ENCODE measurements around the gene RSU1.

Gene RSU1

DNA sequence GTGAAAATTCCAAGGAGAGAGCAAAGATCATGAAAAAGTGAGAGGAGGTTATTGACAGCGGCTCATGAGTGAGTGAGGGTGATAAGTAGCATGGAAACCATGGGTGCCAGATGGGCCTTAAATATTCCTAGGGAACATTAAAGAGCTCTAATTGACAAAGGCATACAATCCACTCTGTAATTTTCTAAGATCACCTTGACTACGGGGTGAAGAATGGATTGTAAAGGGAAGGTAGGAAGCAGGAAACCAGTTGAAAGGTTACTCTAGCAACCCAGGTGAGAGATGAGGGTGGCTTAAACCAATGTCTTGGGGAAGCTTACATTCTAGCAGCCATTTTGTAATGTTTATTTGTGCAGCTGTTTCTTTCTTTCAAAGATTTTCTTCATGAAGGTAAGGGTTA is 75.7 kb downstream of the RSU1 start:
- no peak for DNase-seq (ENCODE audit: low read depth in 2 of 2)

- no peak for DNase-seq (ENCODE audit: low read depth in 2 of 2)
Measured at GRCh38 chr10:16737420-16737819, 79.8 kb downstream of the RSU1 start.

DNA sequence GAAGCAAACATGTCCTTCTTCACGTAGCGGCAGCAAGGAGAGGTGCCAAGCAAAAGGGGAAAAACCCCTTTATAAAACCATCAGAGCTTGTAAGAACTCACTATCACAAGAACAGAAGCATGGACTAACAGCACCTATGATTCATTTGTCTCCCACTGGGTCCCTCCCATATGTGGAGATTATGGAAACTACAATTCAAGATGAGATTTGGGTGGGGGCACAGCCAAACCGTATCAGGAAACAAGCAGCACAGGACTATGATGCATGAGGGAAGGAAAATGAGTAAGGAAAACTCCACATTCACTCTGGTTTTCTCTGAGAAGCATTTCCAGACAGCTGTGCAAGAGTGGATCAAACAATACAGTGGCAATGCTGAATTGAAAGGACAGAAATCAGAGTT is 81.6 kb downstream of the RSU1 start:
- DNase-seq (ENCODE audit: low read depth in 2 of 2), result no peak

DNA sequence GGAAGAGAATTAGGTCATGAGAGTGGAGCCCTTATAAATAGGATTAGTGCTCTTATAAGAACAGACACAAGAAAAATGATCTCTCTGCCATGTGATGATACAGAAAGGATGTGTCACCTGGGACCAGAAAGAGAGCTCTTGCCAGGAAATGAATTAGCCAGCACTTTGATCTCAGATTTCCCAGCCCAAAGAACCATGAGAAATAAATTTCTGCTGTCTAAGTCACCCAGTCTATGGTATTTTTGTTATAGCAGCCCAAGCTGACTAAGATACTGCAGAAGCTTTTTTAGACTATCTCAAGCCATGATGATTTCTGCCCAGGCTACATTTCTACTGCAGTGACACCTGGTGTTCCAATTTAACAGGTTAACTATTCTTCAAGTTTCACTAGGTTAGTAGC is 84.8 kb downstream of the RSU1 start:
- DNase-seq (ENCODE audit: low read depth in 2 of 2), result no peak

DNA sequence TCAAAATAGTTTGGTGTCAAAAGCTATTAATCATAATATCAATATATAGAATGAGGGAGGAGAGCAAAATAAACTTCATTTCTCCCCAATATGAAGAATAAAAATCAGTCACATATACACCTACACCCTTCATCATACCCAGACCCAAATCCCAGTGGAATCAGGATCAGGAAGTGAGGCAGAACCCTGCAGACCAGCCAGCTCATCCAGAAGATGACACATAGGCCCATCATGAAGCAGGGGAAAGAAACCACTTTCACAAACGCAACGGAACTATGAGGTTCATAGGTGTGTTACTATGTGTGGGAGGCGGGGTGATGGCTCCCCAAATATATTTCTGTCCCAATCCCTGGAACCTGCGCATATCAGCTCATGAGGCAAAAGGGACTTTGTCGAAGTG is 89.0 kb downstream of the RSU1 start:
- DNase-seq (ENCODE audit: low read depth in 2 of 2), result no peak

GRCh38 chr10:16727666-16728065 is 89.6 kb downstream of the RSU1 start:
- no peak for DNase-seq (ENCODE audit: low read depth in 2 of 2)

- DNase-seq (ENCODE audit: low read depth in 2 of 2), result no peak
Measured at GRCh38 chr10:16724509-16724908, 92.7 kb downstream of the RSU1 start.

- no peak for DNase-seq (ENCODE audit: low read depth in 2 of 2)
Measured at GRCh38 chr10:16720812-16721211, 96.4 kb downstream of the RSU1 start.

- no peak for DNase-seq (ENCODE audit: low read depth in 2 of 2)
Measured at GRCh38 chr10:16717622-16718395, 99.4 kb downstream of the RSU1 start.

DNA sequence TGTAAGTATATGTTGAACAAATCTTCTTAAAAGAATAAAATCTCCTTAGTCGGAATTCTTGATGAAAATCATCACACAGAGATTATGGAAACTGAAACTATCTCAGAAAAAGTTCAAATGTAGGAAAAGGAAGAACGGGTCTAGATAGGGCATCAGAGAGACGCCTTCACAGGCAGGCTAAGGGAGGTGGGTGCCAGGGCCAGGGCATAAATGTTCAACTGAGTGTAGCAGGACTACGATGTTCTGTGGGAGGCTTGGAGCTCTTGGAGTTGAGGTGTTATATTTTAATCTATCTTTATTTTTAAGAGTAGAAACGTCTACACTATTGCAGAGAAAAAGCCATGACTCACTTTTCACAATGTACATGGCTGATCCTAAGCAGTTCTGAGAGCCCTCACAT is 101.2 kb downstream of the RSU1 start:
- DNase-seq (ENCODE audit: low read depth in 2 of 2), result no peak

DNA sequence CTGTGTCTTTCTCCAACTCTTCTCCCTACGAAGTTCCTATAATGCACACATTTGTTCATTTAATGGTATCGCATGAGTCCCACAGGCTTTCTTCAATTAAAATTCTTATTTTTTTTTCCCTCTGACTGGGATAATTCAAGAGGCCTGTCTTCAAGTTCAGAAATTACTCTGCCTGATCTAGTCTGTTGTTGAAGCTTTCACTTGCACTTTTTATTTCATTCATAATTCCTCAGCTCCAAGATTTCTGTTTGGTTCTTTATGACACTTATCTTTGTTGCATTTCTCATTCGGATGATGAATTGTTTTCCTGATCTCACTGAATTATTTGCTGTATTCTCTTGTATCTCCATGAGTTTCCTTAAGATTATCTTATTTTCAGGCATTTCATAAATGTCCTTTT is 103.9 kb downstream of the RSU1 start:
- DNase-seq (ENCODE audit: low read depth in 2 of 2), result no peak

DNA sequence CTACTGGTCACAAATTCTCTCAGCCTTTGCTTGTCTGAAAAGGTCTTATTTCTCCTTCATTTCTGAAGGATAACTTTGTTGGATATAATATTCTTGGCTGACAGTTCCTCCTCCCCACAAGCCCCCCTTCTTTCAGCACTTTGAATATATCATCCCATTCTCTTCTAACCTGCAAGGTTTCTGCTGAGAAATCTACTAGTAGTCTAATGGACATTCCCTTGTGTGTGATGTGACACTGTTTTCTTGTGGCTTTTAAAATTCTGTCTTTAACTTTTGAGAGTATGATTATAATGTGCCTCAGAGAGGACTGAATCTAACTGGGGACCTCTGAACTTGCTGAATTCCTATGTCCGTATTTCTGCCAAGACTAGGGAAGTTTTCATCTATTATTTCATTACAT is 104.3 kb downstream of the RSU1 start:
- no peak for DNase-seq (ENCODE audit: low read depth in 2 of 2)

DNA sequence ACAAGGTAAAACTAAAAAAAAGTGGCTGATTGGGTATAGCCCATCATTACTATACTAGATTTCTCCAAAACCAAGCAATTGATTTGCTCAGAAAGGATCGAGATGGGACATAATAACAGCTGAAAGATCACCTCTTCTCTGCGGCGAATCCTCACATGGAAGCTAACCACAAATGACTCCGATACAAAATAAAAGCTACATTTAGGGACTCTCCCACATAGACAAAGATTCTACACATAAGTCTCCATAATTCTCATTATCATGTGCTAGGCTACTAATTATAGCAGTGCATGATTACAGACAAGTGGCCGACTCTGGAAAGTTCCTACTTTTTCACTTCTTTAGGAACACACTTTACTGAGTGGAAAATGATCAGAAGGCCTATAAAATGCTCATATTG is 116.9 kb downstream of the RSU1 start:
- no peak for DNase-seq (ENCODE audit: low read depth in 2 of 2)

DNA sequence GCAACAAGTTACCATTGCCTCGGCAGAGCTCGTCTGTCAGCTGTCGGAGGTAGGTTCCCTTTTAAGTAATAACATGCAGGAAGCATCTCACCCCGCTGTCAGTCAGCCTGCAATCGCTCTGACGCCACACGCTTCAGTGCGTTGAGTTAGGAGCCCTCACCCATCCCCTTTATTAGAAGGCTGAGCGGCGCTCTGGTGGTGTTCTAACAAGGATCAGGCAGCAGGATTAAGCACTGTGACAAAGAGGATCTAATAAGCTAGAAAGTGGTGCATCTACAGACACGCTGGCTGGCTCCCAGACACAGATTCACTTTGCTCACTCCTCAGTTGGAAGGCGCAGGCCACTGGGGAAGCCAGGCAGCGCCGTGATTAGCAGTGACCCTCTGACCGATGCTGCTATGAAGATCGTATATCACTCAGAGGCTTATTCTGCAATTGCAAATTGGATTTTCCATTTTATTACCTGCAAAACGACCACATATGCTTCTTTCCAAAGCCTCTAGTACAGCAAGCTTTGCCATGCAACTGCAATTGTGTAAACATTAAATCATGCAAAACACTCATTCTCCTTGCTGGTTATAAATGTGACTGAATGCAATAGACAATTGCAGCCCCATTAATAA is 117.7 kb downstream of the RSU1 start:
- no peak for DNase-seq (ENCODE audit: low read depth in 2 of 2)

DNA sequence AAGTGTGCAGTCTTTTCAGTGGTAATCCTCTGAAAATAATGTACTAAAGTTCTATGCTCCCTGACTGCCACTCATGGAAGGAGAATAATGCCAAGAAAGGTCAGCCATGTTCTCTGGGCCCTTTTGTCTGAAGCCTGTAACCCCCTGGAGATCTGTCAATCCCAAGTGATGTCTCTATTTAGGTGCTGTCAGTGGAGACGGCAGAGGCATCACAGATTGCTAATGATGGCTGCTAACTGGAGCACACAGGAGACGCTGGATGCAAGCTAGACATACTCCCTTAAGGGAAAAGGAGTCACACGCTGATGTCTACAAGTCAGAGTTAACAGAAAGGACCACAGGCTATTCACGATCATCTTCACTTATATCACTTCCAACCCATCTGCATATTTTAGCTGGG is 118.8 kb downstream of the RSU1 start:
- DNase-seq (ENCODE audit: low read depth in 2 of 2), result no peak

DNA sequence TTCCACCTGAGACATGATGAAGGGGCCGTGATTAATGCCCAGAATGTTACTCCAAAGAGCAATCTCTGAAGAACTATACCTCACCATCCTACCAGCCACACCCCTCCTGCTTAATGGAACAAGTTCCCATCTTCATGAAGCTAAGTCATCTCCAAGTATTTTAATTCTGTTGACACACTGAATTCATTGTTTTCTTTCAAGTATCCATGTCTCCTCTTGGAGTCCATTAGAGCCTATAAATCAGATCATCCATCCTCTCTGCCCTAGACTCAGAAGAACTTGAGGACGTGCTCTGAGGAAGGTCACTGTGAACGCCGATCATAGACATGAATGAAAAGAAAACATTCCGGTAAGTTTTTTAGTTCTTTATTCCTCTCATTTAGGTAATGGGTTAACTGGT is 126.8 kb downstream of the RSU1 start:
- no peak for DNase-seq (ENCODE audit: low read depth in 2 of 2)

- no peak for DNase-seq (ENCODE audit: low read depth in 2 of 2)
Measured at GRCh38 chr10:16689696-16690095, 127.5 kb downstream of the RSU1 start.

DNA sequence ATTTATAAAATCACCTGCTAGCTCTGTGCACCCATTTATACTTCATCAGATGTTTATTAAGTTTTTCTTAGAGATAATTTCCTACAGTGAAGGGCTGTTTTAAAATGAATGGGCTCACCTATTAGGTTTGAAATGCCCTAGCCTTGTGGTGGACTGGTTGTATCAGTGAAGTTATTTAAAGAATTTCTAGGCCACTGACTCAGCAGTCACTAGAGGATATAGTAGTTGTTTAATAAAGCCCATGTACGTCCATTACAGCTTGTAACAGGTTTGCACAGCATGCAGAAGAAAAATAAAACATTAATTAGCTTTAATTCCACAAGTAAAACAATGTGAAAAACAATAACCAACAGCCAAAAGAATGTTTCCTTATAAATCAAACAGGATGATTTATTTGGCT is 128.0 kb downstream of the RSU1 start:
- DNase-seq (ENCODE audit: low read depth in 2 of 2), result no peak

DNA sequence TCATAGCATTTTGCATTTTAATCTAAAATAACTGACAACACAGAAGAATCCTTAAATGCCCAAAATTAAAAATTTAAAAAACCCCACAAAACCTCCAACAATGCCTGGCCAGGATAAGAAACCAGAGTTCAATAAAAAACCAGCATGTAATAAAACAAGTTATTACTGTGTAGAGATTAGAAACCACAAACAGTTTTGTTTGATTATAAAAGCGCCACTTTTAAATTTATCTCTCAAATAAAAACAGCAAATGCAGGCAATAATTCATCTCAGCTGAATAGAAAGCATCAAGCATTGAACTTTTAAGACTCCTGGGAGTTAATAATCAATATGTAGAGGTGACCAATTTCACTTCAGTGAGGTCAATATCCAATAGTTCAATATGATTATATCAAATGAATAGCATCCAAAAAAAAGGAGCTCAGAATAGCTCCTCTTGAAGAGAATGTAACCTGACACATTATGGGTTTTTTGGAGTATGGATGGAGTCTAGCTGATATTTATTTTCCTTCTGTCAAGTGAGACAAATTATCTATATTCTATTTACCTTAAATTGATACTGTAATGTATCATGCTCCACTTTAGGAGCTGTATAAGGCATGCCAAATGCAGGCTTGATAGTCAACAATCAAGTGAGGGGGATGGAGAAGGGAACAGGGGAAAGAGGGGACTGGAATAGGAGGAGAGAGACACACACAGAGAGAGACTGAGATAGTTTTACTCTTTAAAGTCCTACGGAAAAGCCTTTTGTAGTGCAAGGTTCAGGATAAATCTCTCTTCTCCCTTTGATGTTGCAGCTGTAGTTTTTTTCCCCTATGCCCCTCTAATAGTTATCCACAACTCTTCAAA is 130.9 kb downstream of the RSU1 start:
- DNase-seq (ENCODE audit: low read depth in 2 of 2), result no peak

GRCh38 chr10:16685551-16685950 is 131.7 kb downstream of the RSU1 start:
- no peak for DNase-seq (ENCODE audit: low read depth in 2 of 2)

DNA sequence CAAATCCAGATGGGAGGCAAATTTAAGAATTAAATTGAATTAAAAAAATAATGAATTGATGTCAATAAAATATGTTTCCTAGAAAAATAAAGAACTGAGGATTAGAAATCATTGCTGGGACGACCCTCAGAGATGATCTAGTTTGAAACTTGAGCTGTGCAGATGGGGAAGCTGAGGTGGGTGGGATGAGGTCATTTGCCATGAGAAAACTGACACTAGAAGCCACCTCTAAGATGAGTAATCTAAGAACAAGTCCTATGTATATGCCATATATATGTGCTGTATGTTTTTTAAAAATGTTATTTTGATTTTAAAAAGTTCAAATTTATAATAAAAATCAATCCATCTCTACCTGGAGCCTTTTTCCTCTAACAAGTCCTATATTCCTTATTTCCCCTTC is 135.7 kb downstream of the RSU1 start:
- no peak for DNase-seq (ENCODE audit: low read depth in 2 of 2)

DNA sequence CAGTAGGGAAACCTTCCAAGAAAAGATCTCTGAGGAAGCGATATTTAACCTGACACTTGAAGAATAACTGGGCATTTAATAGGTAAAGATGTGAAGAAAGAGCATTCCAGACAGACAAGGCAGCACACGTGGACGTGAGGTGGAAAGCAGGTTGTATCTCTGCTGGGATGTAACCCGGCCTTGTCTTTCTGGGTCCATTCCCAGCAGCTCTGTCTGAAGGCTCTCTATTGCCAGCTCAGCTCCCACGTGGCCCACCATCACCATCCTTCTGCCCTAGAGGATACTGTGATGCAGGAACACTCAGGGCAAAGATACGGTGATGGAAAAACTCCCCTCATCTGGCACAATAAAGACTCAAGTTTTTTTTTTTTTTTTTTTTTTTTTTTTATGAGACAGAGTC is 137.7 kb downstream of the RSU1 start:
- no peak for DNase-seq (ENCODE audit: low read depth in 2 of 2)

DNA sequence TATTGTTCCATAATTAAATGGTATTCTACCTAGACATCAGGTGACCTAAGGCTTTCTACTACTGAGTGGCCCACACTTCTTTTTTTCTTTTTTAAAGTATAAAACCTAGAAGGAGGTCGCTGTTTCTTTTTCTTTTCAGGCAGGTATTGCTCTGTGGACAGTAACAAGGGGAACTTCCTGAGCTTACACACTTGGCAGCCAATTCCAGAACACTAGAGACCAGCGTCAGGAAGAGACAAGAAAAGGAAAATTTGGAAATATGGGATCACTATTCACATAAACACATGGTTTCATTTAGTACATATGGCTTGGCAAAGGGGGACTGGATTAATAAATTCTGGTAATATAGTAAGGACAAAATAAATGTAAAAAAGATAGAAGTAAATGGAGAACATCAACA is 141.9 kb downstream of the RSU1 start:
- no peak for DNase-seq (ENCODE audit: low read depth in 2 of 2)
